C4-2B (cell line): Measurements from ENCODE around the gene TMEM271.

Experiments used
- CTCF ChIP-seq: fragments of 450-650 bp; conservative IDR thresholded peaks from 2 replicates; pipeline ENCODE4 v1.5.1; 2017; ENCODE audit warnings: mild to moderate bottlenecking
- ZFX ChIP-seq: fragments of 450-650 bp; IDR thresholded peaks from 2 replicates; pipeline ENCODE4 v1.6.1; 2017

- TF ChIP-seq CTCF (no peak), ZFX (no peak)
Observed at GRCh38 chr4:598925-599324, 22.8 kb upstream of the TMEM271 start.
